ENCODE data around the gene CCM2. TPM values are rescaled to one million over a fixed set of nuclear protein-coding genes. Genes with fewer than 3 reads are reported as not detected.

The CCM2 gene
- total RNA-seq = 60.4 and 65.9 TPM in 2 replicates

GRCh38 chr7:45000093-45001032 lies at the start of gene CCM2:
CCM2 (plus strand) TSS chr7:45000201; CDS start chr7:45000334, 133 bp downstream.

GRCh38 chr7:44978511-44979366 lies 21.3 kb upstream of the CCM2 start, which contains the start of gene MYO1G:
MYO1G (minus strand) TSS chr7:44979015; CDS start chr7:44978961, 54 bp downstream.

GRCh38 chr7:45088821-45089340 lies 88.9 kb downstream of the CCM2 start, which contains the start of gene NACAD:
NACAD (minus strand) TSS chr7:45088969; CDS start chr7:45088894, 75 bp downstream.

GRCh38 chr7:45111298-45112223 lies 111.6 kb downstream of the CCM2 start, which contains the start of gene TBRG4:
TBRG4 (minus strand) TSS chr7:45111697; CDS start chr7:45109237, 2,460 bp downstream.

Other genes with a start within 250 kb of the CCM2 start
- 5,102 and 5,188 TPM in 2 replicates for gene PPIA, start 203.5 kb upstream of the CCM2 start, total RNA-seq
- 204 and 221 TPM in 2 replicates for gene H2AZ2, start 152.1 kb upstream of the CCM2 start, total RNA-seq
- gene PURB, start 114.7 kb upstream of the CCM2 start, total RNA-seq = 10.8 and 11.5 TPM in 2 replicates
- under 0.01 and 0.25 TPM in 2 replicates for gene MYO1G, start 21.2 kb upstream of the CCM2 start, total RNA-seq
- 0.73 and 1.3 TPM in 2 replicates for gene NACAD, start 88.8 kb downstream of the CCM2 start, total RNA-seq
- 70.5 and 73.6 TPM in 2 replicates for gene TBRG4, start 111.5 kb downstream of the CCM2 start, total RNA-seq
- gene RAMP3, start 157.6 kb downstream of the CCM2 start, total RNA-seq = 7.0 and 8.8 TPM in 2 replicates

Measured in mammary microvascular endothelial cell (primary cell).